Memory B cell (primary cell): Measurements from ENCODE around the gene DSCAM.
"Not testable (repeated sequence)": the region's sequence is repeated elsewhere in the genome, so short reads cannot be mapped to it uniquely, and the experiment has no call there.

Experiments
- ATAC-seq: fragments of 150-1000 bp; cut with Tn5 transposase; 2 replicates; pipeline ENCODE4 v1.10.0; 2021; ENCODE audit warnings: low read depth, mild to moderate bottlenecking, moderate library complexity
- DNase-seq, 2 donors: peaks; one replicate each; pipeline ENCODE4 v3.0.0; 2022; ENCODE audit warnings: low spot score in 2 of 2
- H3K27ac Mint-ChIP-seq: one replicate; pipeline ENCODE4 v1.8.0; 2022; ENCODE audit warnings: mild to moderate bottlenecking, moderate library complexity, mixed read lengths
- H3K27me3 Mint-ChIP-seq: one replicate; pipeline ENCODE4 v1.8.0; 2022; ENCODE audit warnings: mixed read lengths
- H3K36me3 Mint-ChIP-seq: one replicate; pipeline ENCODE4 v1.8.0; 2022; ENCODE audit warnings: mild to moderate bottlenecking, mixed read lengths
- H3K4me1 Mint-ChIP-seq: one replicate; pipeline ENCODE4 v1.8.0; 2022; ENCODE audit warnings: mixed read lengths
- H3K4me3 Mint-ChIP-seq: one replicate; pipeline ENCODE4 v1.8.0; 2022; ENCODE audit warnings: mild to moderate bottlenecking, moderate library complexity, mixed read lengths
- H3K9me3 Mint-ChIP-seq: one replicate; pipeline ENCODE4 v1.8.0; 2022; ENCODE audit warnings: mixed read lengths

Gene DSCAM

GRCh38 chr21:40846587-40847411, at the start of gene DSCAM:
Gene DSCAM, minus strand, starts transcription at chr21:40847158. Its CDS starts 497 bp downstream, at chr21:40846661.
- Mint-ChIP-seq H3K36me3 (no peaks in the 10 kb centered on the region), H3K9me3 (peaks cover 2% of the 10 kb centered on the region), H3K4me1 (no peaks in the 10 kb centered on the region), H3K4me3 (no peak within 1 kb of the TSS), H3K27me3 (peaks cover 3% of the 10 kb centered on the region), H3K27ac (no peak within 1 kb of the TSS)
- DNase-seq (no peak), ATAC-seq (no peak)

GRCh38 chr21:40895697-40896096, 48.7 kb upstream of the DSCAM start:
- H3K9me3 Mint-ChIP-seq, result peaks cover 13% of the 10 kb centered on the region
- H3K27me3 Mint-ChIP-seq, H3K36me3 Mint-ChIP-seq, H3K4me3 Mint-ChIP-seq, H3K27ac Mint-ChIP-seq, ATAC-seq, DNase-seq, H3K4me1 Mint-ChIP-seq: not testable (repeated sequence)

- Mint-ChIP-seq H3K4me1 (no peaks in the 10 kb centered on the region), H3K36me3 (no peaks in the 10 kb centered on the region), H3K4me3 (no peak overlapping the region), H3K9me3 (peaks cover 2% of the 10 kb centered on the region), H3K27ac (no peak overlapping the region), H3K27me3 (no peaks in the 10 kb centered on the region)
- no peak for ATAC-seq
- DNase-seq, result no peak
These were observed 40.0 kb upstream of the DSCAM start for GRCh38 chr21:40886931-40887330.

- Mint-ChIP-seq H3K27me3 (no peaks in the 10 kb centered on the region), H3K9me3 (peaks cover 2% of the 10 kb centered on the region), H3K36me3 (no peaks in the 10 kb centered on the region), H3K4me3 (no peak overlapping the region), H3K27ac (no peak overlapping the region), H3K4me1 (no peaks in the 10 kb centered on the region)
- DNase-seq, result no peak
- no peak for ATAC-seq
These were observed 39.0 kb upstream of the DSCAM start for GRCh38 chr21:40886006-40886405.

- H3K27ac Mint-ChIP-seq, result no peak overlapping the region
- DNase-seq (no peak), ATAC-seq (no peak)
- peaks cover 4% of the 10 kb centered on the region for H3K9me3 Mint-ChIP-seq
- H3K4me3 Mint-ChIP-seq, result no peak overlapping the region
- H3K4me1 Mint-ChIP-seq, result no peaks in the 10 kb centered on the region
- no peaks in the 10 kb centered on the region for H3K36me3 Mint-ChIP-seq
- no peaks in the 10 kb centered on the region for H3K27me3 Mint-ChIP-seq
These were observed 35.4 kb upstream of the DSCAM start for GRCh38 chr21:40882192-40882915.

- no peak for ATAC-seq
- H3K4me1 Mint-ChIP-seq, result no peaks in the 10 kb centered on the region
These were observed 34.8 kb upstream of the DSCAM start for GRCh38 chr21:40881767-40882166.

GRCh38 chr21:40871099-40871498, 24.1 kb upstream of the DSCAM start:
- Mint-ChIP-seq H3K36me3 (no peaks in the 10 kb centered on the region), H3K9me3 (peaks cover 12% of the 10 kb centered on the region), H3K27ac (no peak overlapping the region), H3K4me3 (no peak overlapping the region), H3K27me3 (no peaks in the 10 kb centered on the region), H3K4me1 (no peaks in the 10 kb centered on the region)
- ATAC-seq (no peak), DNase-seq (no peak)

More at GRCh38 chr21:40881767-40882166, 34.8 kb upstream of the DSCAM start:
- DNase-seq, result no peak
- Mint-ChIP-seq H3K4me3 (no peak overlapping the region), H3K27me3 (no peaks in the 10 kb centered on the region), H3K36me3 (no peaks in the 10 kb centered on the region), H3K9me3 (peaks cover 4% of the 10 kb centered on the region), H3K27ac (no peak overlapping the region)

GRCh38 chr21:40863839-40864238, 16.9 kb upstream of the DSCAM start:
- Mint-ChIP-seq H3K4me3 (no peak overlapping the region), H3K9me3 (peaks cover 3% of the 10 kb centered on the region), H3K27ac (no peak overlapping the region), H3K36me3 (no peaks in the 10 kb centered on the region), H3K27me3 (peaks cover 2% of the 10 kb centered on the region), H3K4me1 (no peaks in the 10 kb centered on the region)
- no peak for DNase-seq
- ATAC-seq, result no peak

GRCh38 chr21:40858517-40858916, 11.6 kb upstream of the DSCAM start:
- Mint-ChIP-seq H3K27me3 (peaks cover 2% of the 10 kb centered on the region), H3K36me3 (no peaks in the 10 kb centered on the region), H3K27ac (no peak overlapping the region), H3K4me3 (no peak overlapping the region), H3K9me3 (peaks cover 10% of the 10 kb centered on the region), H3K4me1 (no peaks in the 10 kb centered on the region)
- DNase-seq (no peak), ATAC-seq (no peak)

- no peak overlapping the region for H3K27ac Mint-ChIP-seq
- ATAC-seq, result no peak
- no peaks in the 10 kb centered on the region for H3K36me3 Mint-ChIP-seq
- H3K27me3 Mint-ChIP-seq, result peaks cover 2% of the 10 kb centered on the region
- H3K4me3 Mint-ChIP-seq, result no peak overlapping the region
- no peaks in the 10 kb centered on the region for H3K4me1 Mint-ChIP-seq
- peaks cover 7% of the 10 kb centered on the region for H3K9me3 Mint-ChIP-seq
- DNase-seq, result no peak
These were observed 7.2 kb upstream of the DSCAM start for GRCh38 chr21:40853956-40854688.

- no peaks in the 10 kb centered on the region for H3K4me1 Mint-ChIP-seq
- H3K27ac Mint-ChIP-seq, result no peak overlapping the region
- no peak for ATAC-seq
- H3K36me3 Mint-ChIP-seq, result no peaks in the 10 kb centered on the region
- H3K9me3 Mint-ChIP-seq, result peaks cover 4% of the 10 kb centered on the region
- no peak overlapping the region for H3K4me3 Mint-ChIP-seq
- no peak for DNase-seq
- H3K27me3 Mint-ChIP-seq, result peaks cover 2% of the 10 kb centered on the region
These were observed 5.6 kb upstream of the DSCAM start for GRCh38 chr21:40852563-40852962.

- H3K27ac Mint-ChIP-seq, result no peak overlapping the region
- DNase-seq (no peak), ATAC-seq (no peak)
- H3K4me3 Mint-ChIP-seq, result no peak overlapping the region
- peaks cover 2% of the 10 kb centered on the region for H3K27me3 Mint-ChIP-seq
- H3K4me1 Mint-ChIP-seq, result no peaks in the 10 kb centered on the region
- peaks cover 1% of the 10 kb centered on the region for H3K9me3 Mint-ChIP-seq
- no peaks in the 10 kb centered on the region for H3K36me3 Mint-ChIP-seq
These were observed 4.8 kb upstream of the DSCAM start for GRCh38 chr21:40851749-40852148.

GRCh38 chr21:40850071-40850470, 3.1 kb upstream of the DSCAM start:
- Mint-ChIP-seq H3K27me3 (peaks cover 3% of the 10 kb centered on the region), H3K36me3 (no peaks in the 10 kb centered on the region), H3K27ac (no peak overlapping the region), H3K4me1 (no peaks in the 10 kb centered on the region), H3K9me3 (no peaks in the 10 kb centered on the region), H3K4me3 (no peak overlapping the region)
- DNase-seq (no peak), ATAC-seq (no peak)

GRCh38 chr21:40847951-40848350, 993 bp upstream of the DSCAM start:
- no peak for ATAC-seq
- H3K27ac Mint-ChIP-seq, result no peak overlapping the region
- H3K4me3 Mint-ChIP-seq, result no peak overlapping the region
- H3K9me3 Mint-ChIP-seq, result no peaks in the 10 kb centered on the region
- no peaks in the 10 kb centered on the region for H3K36me3 Mint-ChIP-seq
- no peaks in the 10 kb centered on the region for H3K4me1 Mint-ChIP-seq
- DNase-seq, result no peak
- peaks cover 3% of the 10 kb centered on the region for H3K27me3 Mint-ChIP-seq
